Measurements from ENCODE around the gene B3GNT5. TPM values are rescaled to one million over a fixed set of nuclear protein-coding genes. Genes with fewer than 3 reads are reported as not detected.

The B3GNT5 gene
- total and polyA plus RNA-seq, 2 donors (not counting 1 experiment from before 2014, with no cell fraction given): 0.07 to 0.37 TPM

DNA sequence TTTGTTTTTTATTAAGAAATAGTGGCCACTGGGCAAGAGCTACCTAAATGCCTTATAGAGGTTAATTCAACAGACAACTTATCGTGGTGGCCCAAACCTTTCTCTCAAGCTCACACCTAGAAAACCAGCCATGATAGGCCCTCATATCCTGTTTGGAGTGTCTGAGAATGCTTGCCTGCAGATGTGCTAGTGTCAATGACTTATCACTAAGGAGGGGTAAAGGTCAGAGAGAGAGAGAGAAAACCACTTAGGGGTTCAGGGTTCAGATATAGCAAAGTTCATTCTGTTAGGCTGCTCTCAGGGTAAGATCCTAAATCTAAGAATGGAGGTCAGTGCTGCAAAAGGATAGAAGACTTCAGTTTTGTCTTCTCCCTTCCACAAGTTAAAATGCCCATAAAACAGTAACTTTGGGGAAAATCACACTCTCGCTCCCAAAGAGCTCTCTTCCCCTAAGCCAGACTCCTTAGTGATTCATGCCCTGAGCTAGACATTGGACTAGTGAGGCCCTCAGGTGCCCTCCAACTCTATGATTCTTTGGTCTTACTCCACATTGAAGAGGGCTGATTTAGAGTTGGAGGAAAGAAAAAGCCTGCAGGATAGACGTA lies 30.3 kb upstream of the B3GNT5 start:
- ATAC-seq (ENCODE audit: low read depth): no peak
- no peak for DNase-seq
- no peak overlapping the region for H3K9ac ChIP-seq (ENCODE audit: low read length)
- H2AFZ ChIP-seq (ENCODE audit: insufficient read depth, low read depth, low read length, poor library complexity, severe bottlenecking): no peak overlapping the region
- Mint-ChIP-seq H3K4me3 (no peak overlapping the region), H3K4me1 (no peaks in the 10 kb centered on the region), H3K27ac (no peak overlapping the region), H3K9me3 (ENCODE audit: insufficient read depth) (no peaks in the 10 kb centered on the region), H3K27me3 (peaks cover 39% of the 10 kb centered on the region)
- no peaks in the 10 kb centered on the region for H3K79me2 ChIP-seq (ENCODE audit: control insufficient read depth, insufficient read depth, low read length)
- peaks cover 0 to 11% (median 3%) of the 10 kb centered on the region in 4 experiments for H3K27me3 ChIP-seq (replicated peaks in 1 of 4; ENCODE audit: control extremely low read depth in 1 of 4, control insufficient read depth in 3 of 4, insufficient read depth in 4 of 4, low read length in 3 of 4)
- no peaks in the 10 kb centered on the region for H4K20me1 ChIP-seq (ENCODE audit: control insufficient read depth, insufficient read depth, low read length, poor library complexity, severe bottlenecking)
- 100% methylated on average over 1 of the region's 3 CpGs for WGBS (ENCODE audit: insufficient coverage)
- ChIA-PET POLR2A (no interaction called here), CTCF (no interaction called here)
- H3K27ac ChIP-seq (ENCODE audit: low read length in 2 of 2): no peak overlapping the region
- H3K4me3 ChIP-seq (ENCODE audit: control extremely low read depth in 1 of 5, extremely low read depth in 1 of 5, insufficient read depth in 1 of 5, low read depth in 2 of 5, low read length in 4 of 5): no peak overlapping the region
- H3K4me2 ChIP-seq (replicated peaks; ENCODE audit: low read depth, low read length, poor library complexity, severe bottlenecking): no peak overlapping the region
- H3K36me3 ChIP-seq (replicated peaks in 1 of 2; ENCODE audit: control extremely low read depth in 1 of 2, control insufficient read depth in 1 of 2, extremely low read depth in 1 of 2, insufficient read depth in 2 of 2, low read length in 1 of 2): no peaks in the 10 kb centered on the region
- TF ChIP-seq, protein P1, sequence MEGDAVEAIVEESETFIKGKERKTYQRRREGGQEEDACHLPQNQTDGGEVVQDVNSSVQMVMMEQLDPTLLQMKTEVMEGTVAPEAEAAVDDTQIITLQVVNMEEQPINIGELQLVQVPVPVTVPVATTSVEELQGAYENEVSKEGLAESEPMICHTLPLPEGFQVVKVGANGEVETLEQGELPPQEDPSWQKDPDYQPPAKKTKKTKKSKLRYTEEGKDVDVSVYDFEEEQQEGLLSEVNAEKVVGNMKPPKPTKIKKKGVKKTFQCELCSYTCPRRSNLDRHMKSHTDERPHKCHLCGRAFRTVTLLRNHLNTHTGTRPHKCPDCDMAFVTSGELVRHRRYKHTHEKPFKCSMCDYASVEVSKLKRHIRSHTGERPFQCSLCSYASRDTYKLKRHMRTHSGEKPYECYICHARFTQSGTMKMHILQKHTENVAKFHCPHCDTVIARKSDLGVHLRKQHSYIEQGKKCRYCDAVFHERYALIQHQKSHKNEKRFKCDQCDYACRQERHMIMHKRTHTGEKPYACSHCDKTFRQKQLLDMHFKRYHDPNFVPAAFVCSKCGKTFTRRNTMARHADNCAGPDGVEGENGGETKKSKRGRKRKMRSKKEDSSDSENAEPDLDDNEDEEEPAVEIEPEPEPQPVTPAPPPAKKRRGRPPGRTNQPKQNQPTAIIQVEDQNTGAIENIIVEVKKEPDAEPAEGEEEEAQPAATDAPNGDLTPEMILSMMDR (IDR thresholded peaks at IDR 0.05): no peak
- no peak for TF ChIP-seq EZH2 (IDR thresholded peaks at IDR 0.05; ENCODE audit: borderline replicate concordance, insufficient read depth, low read depth, low read length, poor library complexity, severe bottlenecking)
- intact Hi-C loops (cut with micrococcal nuclease): no loop called here
- H3K9me3 ChIP-seq (ENCODE audit: control extremely low read depth in 1 of 3, control insufficient read depth in 2 of 3, insufficient read depth in 1 of 3, low read length in 2 of 3): no peaks in the 10 kb centered on the region
- no peaks in the 10 kb centered on the region for H3K4me1 ChIP-seq (ENCODE audit: control insufficient read depth in 2 of 2, insufficient read depth in 2 of 2, low read length in 2 of 2)

DNA sequence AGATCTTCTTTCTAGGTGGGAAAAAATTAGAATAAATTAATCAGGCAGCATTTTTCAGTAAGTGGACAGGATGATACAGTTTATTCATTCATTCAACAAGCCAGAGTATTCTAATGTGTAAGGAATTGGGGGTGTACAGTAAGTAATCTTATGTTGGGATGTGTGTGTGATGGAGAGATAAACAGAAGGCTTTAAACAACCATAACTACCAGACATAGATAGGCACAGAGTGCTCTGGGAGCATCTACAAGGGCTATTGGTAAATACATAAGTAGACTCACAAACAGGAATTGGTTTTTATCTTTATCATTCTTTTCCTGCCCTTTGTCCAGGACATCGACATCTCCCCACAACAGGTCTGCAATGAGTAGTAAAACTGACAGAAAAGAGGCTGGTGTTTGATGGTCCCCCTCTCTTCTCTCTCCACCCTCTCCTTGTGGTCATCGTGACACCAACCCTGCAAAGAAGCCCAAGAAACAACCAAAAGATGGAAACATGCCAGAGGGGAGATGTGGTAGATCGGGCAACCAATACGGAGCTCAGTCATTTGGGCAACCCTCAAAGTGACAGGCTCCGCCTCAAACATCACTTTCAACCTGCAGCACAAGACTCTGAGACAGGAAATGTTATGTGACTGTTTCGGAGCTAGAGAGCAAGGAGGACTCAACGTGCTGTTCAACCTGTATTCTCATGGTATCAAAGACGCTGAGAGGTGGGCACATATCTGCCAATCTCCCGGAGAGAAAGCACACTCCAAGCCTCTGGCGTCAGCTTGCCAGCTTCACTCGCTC lies 28.7 kb upstream of the B3GNT5 start:
- H3K4me3 ChIP-seq (ENCODE audit: control extremely low read depth in 1 of 5, extremely low read depth in 1 of 5, insufficient read depth in 1 of 5, low read depth in 2 of 5, low read length in 4 of 5): no peak overlapping the region
- no peak overlapping the region for H3K27ac ChIP-seq (ENCODE audit: low read length in 2 of 2)
- intact Hi-C loops (cut with micrococcal nuclease): no loop called here
- no peaks in the 10 kb centered on the region for H3K9me3 Mint-ChIP-seq (ENCODE audit: insufficient read depth)
- H3K9ac ChIP-seq (ENCODE audit: low read length): no peak overlapping the region
- no peaks in the 10 kb centered on the region for H3K4me1 Mint-ChIP-seq
- no peak for DNase-seq
- H2AFZ ChIP-seq (ENCODE audit: insufficient read depth, low read depth, low read length, poor library complexity, severe bottlenecking): no peak overlapping the region
- H3K4me2 ChIP-seq (replicated peaks; ENCODE audit: low read depth, low read length, poor library complexity, severe bottlenecking): no peak overlapping the region
- ATAC-seq (ENCODE audit: low read depth): no peak
- peaks cover 29% of the 10 kb centered on the region for H3K27me3 Mint-ChIP-seq
- no peaks in the 10 kb centered on the region for H3K4me1 ChIP-seq (ENCODE audit: control insufficient read depth in 2 of 2, insufficient read depth in 2 of 2, low read length in 2 of 2)
- H3K9me3 ChIP-seq (ENCODE audit: control extremely low read depth in 1 of 3, control insufficient read depth in 2 of 3, insufficient read depth in 1 of 3, low read length in 2 of 3): no peaks in the 10 kb centered on the region
- TF ChIP-seq EZH2 (IDR thresholded peaks at IDR 0.05; ENCODE audit: borderline replicate concordance, insufficient read depth, low read depth, low read length, poor library complexity, severe bottlenecking): no peak
- TF ChIP-seq, protein P1 (IDR thresholded peaks at IDR 0.05): no peak
- no peaks in the 10 kb centered on the region for H3K36me3 ChIP-seq (replicated peaks in 1 of 2; ENCODE audit: control extremely low read depth in 1 of 2, control insufficient read depth in 1 of 2, extremely low read depth in 1 of 2, insufficient read depth in 2 of 2, low read length in 1 of 2)
- H3K4me3 Mint-ChIP-seq: no peak overlapping the region
- POLR2A ChIA-PET: no interaction called here
- WGBS (ENCODE audit: insufficient coverage): 28% methylated on average over 8 of the region's 11 CpGs
- CTCF ChIA-PET: interaction anchor here (0.8 to 1.3 kb wide), 2 partner anchors 12 to 159 kb away, joined by 3 to 4 read pairs; no protein-coding TSS in a partner anchor
- peaks cover 0 to 6% (median 2%) of the 10 kb centered on the region in 4 experiments for H3K27me3 ChIP-seq (replicated peaks in 1 of 4; ENCODE audit: control extremely low read depth in 1 of 4, control insufficient read depth in 3 of 4, insufficient read depth in 4 of 4, low read length in 3 of 4)
- no peaks in the 10 kb centered on the region for H4K20me1 ChIP-seq (ENCODE audit: control insufficient read depth, insufficient read depth, low read length, poor library complexity, severe bottlenecking)
- no peak overlapping the region for H3K27ac Mint-ChIP-seq
- no peaks in the 10 kb centered on the region for H3K79me2 ChIP-seq (ENCODE audit: control insufficient read depth, insufficient read depth, low read length)

Measured in B cell (primary cell).